Activated T-helper 1 cell treated with Interleukin-2 at 50 U/mL for 16 hours (primary cell): ENCODE measurements around the gene OR14J1.
"Not testable (repeated sequence)": the region's sequence is repeated elsewhere in the genome, so short reads cannot be mapped to it uniquely, and the experiment has no call there.

Experiments
- DNase-seq: peaks from one replicate; pipeline ENCODE4 v3.0.0-alpha.2; 2020; ENCODE audit warnings: low read depth

Gene OR14J1, protein sequence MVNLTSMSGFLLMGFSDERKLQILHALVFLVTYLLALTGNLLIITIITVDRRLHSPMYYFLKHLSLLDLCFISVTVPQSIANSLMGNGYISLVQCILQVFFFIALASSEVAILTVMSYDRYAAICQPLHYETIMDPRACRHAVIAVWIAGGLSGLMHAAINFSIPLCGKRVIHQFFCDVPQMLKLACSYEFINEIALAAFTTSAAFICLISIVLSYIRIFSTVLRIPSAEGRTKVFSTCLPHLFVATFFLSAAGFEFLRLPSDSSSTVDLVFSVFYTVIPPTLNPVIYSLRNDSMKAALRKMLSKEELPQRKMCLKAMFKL

GRCh38 chr6:29301316-29301715 lies at the start of gene OR14J1:
TSS of gene OR14J1 (plus strand) at chr6:29301701. CDS start at chr6:29306690, 4,989 bp downstream.
- DNase-seq: no peak

DNA sequence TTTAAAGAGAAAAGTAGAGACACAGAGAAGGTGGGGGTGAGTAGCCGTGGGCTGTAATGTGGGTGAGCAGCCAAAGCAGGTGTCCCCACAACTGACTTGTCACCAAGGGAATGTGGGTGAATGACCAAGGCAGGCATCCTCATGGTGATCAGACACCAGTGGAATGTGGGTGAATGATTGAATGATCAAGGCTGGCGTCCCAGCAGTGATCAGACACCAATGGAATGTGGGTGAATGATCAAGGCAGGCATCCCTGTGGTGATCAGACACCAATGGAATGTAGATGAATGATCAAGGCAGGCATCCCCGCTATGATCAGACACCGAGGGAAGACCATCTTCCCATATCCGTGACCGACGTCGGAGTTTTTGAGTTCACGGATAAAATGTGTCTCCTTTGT lies 49.8 kb upstream of the OR14J1 start:
- DNase-seq: no peak

GRCh38 chr6:29255530-29255929 lies 46.0 kb upstream of the OR14J1 start:
- no peak for DNase-seq

DNA sequence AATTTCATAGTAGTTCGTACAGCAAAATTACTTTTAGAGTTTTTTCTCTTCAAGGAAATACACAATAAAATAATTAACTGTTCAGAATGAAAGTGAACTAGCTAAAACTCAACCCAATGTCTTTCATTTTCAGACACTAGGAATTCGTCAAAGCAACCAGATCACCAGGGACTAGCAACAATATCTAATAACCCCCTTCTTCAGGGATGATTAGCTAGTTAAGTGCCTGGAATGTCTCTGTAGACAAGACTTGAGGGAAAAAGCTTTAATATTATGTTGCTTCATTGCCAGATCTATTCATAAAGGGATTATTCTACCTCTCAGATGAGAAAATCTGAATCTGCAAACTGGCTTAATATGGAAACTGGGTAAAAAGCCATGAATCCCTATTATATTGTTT lies 41.8 kb upstream of the OR14J1 start:
- no peak for DNase-seq

- no peak for DNase-seq
Measured at GRCh38 chr6:29263001-29263400, 38.5 kb upstream of the OR14J1 start.

DNA sequence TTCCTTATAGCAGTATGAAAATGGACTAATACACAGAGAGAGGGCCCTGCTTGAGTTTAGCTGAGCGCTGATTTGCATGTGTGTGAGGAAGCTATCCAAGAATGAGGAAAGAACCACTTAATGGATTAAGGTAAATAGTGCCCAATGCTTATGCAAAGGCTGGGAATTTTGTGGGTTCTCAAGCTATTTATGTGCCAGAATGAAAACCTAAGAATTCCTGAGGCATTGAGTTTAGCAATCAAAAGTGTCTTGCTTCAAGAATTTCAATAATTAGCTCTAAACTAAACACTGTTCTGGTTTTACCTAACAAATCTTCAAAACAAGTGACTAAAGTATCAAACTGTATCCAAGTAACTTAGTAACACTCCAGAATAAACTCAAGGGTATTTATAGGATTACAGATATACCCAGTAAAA lies 7.0 kb upstream of the OR14J1 start:
- DNase-seq: no peak

DNA sequence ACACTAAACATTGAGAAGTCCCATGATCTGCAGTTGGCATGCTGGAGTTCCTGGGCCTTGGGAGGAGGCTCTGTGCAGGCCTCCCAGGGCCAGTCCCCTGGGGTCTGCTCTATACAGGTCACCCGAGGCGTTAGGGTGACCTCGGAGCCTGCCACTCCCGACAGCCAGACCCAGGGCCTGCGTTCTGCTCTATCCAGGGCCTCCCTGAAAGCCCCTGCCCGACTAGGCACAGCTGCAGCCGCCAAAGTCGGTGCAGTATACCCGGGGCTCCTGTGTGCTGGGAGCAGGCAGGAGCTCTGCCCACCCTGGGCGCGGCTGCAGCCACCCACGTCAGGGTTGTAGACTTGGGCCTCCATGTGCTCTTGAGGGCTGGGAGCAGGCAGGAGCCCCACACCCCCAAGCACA lies 6.3 kb upstream of the OR14J1 start:
- DNase-seq: no peak

DNA sequence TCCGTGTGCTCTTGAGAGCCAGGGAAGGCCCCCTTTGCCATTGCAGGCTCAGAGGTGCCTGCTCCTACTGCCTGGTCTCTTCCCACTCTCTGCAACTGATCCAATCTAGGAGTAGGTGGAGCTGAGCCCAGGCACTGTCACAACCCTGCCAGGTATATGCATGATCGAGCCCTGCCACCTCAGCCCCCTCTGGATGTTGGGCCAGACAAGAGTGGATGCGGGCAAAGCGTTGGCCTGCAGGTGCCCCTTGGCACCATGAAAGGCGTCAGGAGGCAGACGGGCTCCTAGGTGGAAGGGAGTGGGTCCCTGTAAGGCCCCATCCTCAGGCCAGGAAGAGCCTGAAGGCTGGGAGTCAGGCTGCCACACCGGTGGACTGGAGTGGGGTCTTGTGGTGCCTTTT lies 5.9 kb upstream of the OR14J1 start:
- DNase-seq: no peak

DNA sequence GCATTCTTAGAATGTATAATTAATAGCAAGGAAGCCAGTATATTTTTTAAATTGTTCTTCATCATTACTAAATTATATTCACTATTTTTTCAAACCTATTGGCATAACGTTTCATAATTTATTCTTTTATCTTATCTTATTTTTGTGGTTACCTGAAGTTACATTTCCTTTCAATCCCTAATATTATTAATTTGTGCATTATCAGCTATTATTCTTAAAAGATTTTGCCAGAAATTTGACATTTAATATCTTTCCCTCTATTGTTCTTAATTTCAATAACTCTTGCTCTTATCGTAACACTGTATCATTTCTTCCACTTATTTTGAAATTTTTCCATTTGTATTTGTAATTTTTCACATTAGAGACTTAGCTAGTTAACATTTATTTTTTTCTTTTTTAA lies 18.4 kb downstream of the OR14J1 start:
- no peak for DNase-seq

- DNase-seq: not testable (repeated sequence)
Measured at GRCh38 chr6:29323332-29323731, 21.8 kb downstream of the OR14J1 start.

- DNase-seq: no peak
Measured at GRCh38 chr6:29325777-29326176, 24.3 kb downstream of the OR14J1 start.

GRCh38 chr6:29332676-29333075 lies 31.2 kb downstream of the OR14J1 start:
- no peak for DNase-seq

- no peak for DNase-seq
Measured at GRCh38 chr6:29336269-29336668, 34.8 kb downstream of the OR14J1 start.

- no peak for DNase-seq
Measured at GRCh38 chr6:29345380-29345779, 43.9 kb downstream of the OR14J1 start.

DNA sequence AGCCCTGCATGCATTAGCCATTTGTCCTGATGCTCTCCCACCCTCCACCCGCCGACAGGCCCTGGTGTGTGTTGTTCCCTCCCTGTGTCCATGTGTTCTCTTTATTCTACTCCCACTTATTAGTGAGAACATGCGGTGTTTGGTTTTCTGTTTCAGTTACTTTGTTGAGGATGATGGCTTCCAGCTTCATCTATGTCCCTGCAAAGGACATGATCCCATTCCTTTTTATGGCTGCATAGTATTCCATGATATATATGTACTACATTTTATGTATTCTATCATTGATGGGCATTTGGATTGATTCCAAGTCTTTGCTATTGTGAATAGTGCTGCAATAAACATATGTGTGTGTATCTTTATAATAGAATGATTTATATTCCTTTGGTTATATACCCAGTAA lies 47.8 kb downstream of the OR14J1 start:
- not testable (repeated sequence) for DNase-seq

- no peak for DNase-seq
Measured at GRCh38 chr6:29354980-29355379, 53.5 kb downstream of the OR14J1 start.

DNA sequence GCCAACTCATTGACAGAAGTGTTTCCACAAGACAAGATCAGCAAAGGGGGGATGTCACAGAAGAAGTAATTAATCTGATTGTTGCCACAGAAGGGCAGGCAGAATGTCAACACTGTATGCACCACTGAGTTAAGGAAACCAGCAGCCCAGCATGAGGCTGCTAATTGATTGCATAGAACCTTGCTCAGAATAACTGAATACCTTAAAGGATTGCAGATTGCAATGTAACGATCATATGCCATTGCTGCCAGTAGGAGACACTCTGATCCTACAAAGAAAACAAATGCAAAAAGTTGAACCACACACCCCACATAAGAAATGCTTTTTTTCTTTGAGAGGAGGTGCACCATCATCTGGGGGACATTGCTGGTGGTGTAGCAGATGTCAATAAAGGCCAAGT lies 54.1 kb downstream of the OR14J1 start:
- DNase-seq: no peak
